ENCODE data around the gene YJU2.

DNA sequence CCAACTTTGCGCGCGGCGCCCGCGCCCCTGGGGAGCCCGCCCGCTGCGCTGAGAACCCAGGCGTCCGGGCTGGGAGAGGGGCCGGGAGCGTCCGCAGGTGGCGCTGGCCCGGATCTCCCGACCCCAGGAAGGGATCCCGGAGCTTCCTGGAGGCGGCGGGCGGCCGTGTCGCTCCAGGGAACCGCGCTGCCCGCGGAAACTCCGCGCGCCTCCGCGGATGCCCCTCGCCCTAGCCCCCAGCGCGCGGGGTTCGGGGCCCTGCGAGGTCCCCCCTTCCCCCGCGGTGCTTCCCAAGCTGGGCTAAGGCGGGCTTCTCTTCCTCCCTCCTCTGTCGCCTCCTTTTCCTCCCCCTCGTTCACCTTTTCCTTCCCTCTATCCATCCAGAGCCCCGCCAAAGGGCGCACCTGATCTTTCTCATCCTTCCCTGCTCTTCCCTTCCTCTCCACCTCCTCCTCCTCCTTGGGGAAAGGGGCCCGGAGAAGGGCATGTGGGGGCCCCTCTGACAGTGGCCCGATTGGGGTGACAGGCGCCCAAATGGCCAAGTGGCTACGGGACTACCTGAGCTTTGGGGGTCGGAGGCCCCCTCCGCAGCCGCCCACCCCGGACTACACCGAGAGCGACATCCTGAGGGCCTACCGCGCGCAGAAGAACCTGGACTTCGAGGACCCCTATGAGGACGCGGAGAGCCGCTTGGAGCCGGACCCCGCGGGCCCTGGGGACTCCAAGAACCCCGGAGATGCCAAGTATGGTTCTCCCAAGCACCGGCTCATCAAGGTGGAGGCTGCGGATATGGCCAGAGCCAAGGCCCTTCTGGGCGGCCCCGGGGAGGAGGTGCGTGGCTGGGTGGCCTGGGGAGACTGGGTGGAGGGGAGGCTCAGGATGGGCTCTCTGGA lies 32.9 kb downstream of the YJU2 start:
- TF ChIP-seq JUND (IDR thresholded peaks at IDR 0.05) (no peak), EP300 (IDR thresholded peaks at IDR 0.05; ENCODE audit: borderline replicate concordance in 1 of 2, low read depth in 1 of 2, low read length in 1 of 2) (no peak), GATA2 (CRISPR knock-in tag; IDR thresholded peaks at IDR 0.05) (no peak), POLR2AphosphoS5 (IDR thresholded peaks at IDR 0.05; ENCODE audit: low read depth, low read length) (no peak), NFIC (IDR thresholded peaks at IDR 0.05; ENCODE audit: borderline replicate concordance) (no peak), USF1 (IDR thresholded peaks at IDR 0.05; ENCODE audit: borderline replicate concordance, low read depth) (no peak)
- TF ChIP-seq, protein P1, sequence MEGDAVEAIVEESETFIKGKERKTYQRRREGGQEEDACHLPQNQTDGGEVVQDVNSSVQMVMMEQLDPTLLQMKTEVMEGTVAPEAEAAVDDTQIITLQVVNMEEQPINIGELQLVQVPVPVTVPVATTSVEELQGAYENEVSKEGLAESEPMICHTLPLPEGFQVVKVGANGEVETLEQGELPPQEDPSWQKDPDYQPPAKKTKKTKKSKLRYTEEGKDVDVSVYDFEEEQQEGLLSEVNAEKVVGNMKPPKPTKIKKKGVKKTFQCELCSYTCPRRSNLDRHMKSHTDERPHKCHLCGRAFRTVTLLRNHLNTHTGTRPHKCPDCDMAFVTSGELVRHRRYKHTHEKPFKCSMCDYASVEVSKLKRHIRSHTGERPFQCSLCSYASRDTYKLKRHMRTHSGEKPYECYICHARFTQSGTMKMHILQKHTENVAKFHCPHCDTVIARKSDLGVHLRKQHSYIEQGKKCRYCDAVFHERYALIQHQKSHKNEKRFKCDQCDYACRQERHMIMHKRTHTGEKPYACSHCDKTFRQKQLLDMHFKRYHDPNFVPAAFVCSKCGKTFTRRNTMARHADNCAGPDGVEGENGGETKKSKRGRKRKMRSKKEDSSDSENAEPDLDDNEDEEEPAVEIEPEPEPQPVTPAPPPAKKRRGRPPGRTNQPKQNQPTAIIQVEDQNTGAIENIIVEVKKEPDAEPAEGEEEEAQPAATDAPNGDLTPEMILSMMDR (IDR thresholded peaks at IDR 0.05), result no peak

All from SK-N-SH (cell line).